ENCODE data around the gene PTH1R. TPM values are rescaled to one million over a fixed set of nuclear protein-coding genes. Genes with fewer than 3 reads are reported as not detected.

Gene PTH1R
- total RNA-seq, 1 donor from 2014 or later, result 15.4 TPM

DNA sequence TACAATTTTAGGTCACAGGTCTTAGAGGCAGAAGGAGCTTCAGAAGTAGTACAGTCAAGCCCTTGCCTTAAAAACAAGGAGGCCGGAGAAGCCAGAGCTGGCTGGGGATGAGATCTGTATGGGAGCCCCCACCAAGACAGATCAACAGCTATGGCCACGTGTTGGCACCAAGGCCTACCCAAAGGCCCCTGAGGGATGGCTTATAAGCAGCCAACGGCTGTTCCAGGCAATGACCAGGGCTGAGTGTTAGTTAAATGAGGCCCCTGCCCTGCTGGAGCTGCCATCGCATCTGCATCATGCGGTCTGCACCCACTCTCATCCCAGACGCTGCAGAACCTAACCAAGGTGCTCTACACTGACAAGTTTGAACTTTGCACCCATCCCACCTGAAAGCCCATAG, 55.7 kb downstream of the PTH1R start:
- no peak for DNase-seq (ENCODE audit: extremely low spot score, unreplicated experiment)
- H3K27me3 Mint-ChIP-seq (ENCODE audit: unreplicated experiment), result no peaks in the 10 kb centered on the region
- no peak overlapping the region for H3K4me3 Mint-ChIP-seq (ENCODE audit: unreplicated experiment)
- TF ChIP-seq, protein P1, sequence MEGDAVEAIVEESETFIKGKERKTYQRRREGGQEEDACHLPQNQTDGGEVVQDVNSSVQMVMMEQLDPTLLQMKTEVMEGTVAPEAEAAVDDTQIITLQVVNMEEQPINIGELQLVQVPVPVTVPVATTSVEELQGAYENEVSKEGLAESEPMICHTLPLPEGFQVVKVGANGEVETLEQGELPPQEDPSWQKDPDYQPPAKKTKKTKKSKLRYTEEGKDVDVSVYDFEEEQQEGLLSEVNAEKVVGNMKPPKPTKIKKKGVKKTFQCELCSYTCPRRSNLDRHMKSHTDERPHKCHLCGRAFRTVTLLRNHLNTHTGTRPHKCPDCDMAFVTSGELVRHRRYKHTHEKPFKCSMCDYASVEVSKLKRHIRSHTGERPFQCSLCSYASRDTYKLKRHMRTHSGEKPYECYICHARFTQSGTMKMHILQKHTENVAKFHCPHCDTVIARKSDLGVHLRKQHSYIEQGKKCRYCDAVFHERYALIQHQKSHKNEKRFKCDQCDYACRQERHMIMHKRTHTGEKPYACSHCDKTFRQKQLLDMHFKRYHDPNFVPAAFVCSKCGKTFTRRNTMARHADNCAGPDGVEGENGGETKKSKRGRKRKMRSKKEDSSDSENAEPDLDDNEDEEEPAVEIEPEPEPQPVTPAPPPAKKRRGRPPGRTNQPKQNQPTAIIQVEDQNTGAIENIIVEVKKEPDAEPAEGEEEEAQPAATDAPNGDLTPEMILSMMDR (IDR thresholded peaks at IDR 0.05), result no peak
- H3K9me3 Mint-ChIP-seq (ENCODE audit: unreplicated experiment), result no peaks in the 10 kb centered on the region
- peaks cover 82% of the 10 kb centered on the region for H3K4me1 Mint-ChIP-seq (ENCODE audit: unreplicated experiment)
- H3K27ac Mint-ChIP-seq (ENCODE audit: unreplicated experiment), result no peak overlapping the region
- peaks cover 13% of the 10 kb centered on the region for H3K36me3 Mint-ChIP-seq (ENCODE audit: unreplicated experiment)

DNA sequence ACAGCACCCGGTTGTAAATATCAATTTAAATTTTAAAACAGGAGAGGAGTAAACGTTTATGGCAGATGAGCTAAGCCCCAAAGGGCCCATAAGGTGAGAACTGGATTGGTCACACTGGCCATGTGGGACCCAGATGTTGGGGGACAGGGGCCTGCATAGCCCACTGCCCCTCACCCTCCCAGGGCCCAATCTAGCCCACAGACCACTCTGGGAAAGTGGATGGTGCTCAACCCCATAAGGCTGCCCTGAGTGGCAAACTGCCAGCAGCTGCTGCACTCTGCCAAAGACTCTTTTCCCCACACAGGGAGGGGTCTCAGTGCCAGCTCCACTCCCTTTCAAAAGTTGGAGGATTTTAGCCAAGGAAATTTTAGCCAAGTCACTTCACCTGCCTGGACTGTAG, 56.6 kb downstream of the PTH1R start:
- Mint-ChIP-seq H3K9me3 (ENCODE audit: unreplicated experiment) (no peaks in the 10 kb centered on the region), H3K27me3 (ENCODE audit: unreplicated experiment) (no peaks in the 10 kb centered on the region), H3K27ac (ENCODE audit: unreplicated experiment) (peak overlapping the region; percentile 88), H3K36me3 (ENCODE audit: unreplicated experiment) (peaks cover 12% of the 10 kb centered on the region), H3K4me3 (ENCODE audit: unreplicated experiment) (no peak overlapping the region), H3K4me1 (ENCODE audit: unreplicated experiment) (peaks cover 76% of the 10 kb centered on the region)
- TF ChIP-seq, protein P1 (IDR thresholded peaks at IDR 0.05), result no peak
- no peak for DNase-seq (ENCODE audit: extremely low spot score, unreplicated experiment)

DNA sequence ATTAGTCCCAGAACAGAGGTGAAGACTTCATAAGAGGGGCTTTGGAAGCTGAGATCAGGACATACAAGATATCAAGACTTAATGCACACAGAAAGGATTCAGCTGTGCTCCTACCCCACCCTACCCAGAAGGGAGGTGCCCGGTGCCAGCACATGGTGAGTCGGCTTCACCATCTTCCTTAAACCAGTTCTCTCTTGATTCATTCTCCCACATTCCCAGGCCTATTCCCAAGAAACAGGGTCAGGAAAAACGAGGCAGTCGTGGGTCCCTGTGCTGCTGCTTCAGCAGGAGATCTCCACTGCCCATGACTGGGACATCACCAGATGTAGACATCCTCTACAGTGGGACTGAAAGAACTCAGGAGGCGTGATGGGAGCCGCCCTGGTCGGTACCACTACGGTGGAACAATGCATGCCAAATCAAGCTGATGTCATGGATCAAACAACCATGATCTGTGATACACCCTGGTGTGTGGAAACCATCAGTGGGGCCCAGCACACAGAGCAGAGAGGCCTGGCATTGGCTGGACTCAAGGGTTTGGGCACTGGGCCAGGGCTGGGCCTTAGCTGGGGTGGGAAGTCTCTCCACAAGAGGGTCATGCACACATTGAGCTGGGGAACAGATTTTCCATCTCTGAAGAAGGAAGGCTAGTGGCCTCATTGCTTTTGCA, 57.1 kb downstream of the PTH1R start:
- DNase-seq (ENCODE audit: extremely low spot score, unreplicated experiment), result no peak
- Mint-ChIP-seq H3K4me1 (ENCODE audit: unreplicated experiment) (peaks cover 71% of the 10 kb centered on the region), H3K27ac (ENCODE audit: unreplicated experiment) (peak overlapping the region; percentile 88), H3K27me3 (ENCODE audit: unreplicated experiment) (no peaks in the 10 kb centered on the region), H3K36me3 (ENCODE audit: unreplicated experiment) (peaks cover 14% of the 10 kb centered on the region), H3K9me3 (ENCODE audit: unreplicated experiment) (no peaks in the 10 kb centered on the region), H3K4me3 (ENCODE audit: unreplicated experiment) (no peak overlapping the region)
- TF ChIP-seq, protein P1 (IDR thresholded peaks at IDR 0.05), result no peak

DNA sequence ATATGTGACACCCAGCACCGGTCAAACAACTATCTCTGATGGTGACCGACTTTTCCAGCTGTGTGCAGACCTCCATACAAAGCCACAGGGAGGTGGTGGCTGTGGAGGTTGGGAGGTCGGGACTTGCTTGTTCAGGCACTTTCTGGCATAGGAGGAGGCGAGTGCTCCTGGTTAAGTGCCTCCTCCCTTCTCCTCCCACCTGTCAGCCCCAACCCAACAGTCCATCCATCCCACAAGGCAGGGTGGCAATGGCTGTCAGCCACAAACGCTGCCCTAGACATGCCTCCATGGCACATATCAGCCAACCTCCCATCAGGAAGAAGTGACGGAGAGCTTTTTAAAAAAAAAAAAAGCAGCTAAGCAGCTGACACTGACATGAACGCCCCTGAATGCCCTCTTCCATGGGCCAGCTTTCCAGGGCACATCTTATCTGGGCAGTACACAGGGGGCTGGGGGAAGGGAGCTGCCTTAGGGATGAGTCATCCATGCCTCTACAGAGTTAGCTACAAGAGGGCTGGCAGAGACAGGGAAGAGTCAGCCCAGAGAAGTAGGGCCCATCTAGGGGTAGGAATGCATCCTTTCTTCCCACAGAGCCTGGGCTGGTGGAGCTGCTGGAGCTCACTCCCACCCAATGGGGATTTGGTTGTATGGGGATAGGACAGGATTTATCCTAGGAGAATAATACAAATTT, 57.8 kb downstream of the PTH1R start:
- peak; percentile 89 for DNase-seq (ENCODE audit: extremely low spot score, unreplicated experiment)
- H3K27ac Mint-ChIP-seq (ENCODE audit: unreplicated experiment), result peak overlapping the region; percentile 88
- no peaks in the 10 kb centered on the region for H3K27me3 Mint-ChIP-seq (ENCODE audit: unreplicated experiment)
- TF ChIP-seq, protein P1 (IDR thresholded peaks at IDR 0.05), result peak; percentile 83
- peaks cover 20% of the 10 kb centered on the region for H3K36me3 Mint-ChIP-seq (ENCODE audit: unreplicated experiment)
- H3K9me3 Mint-ChIP-seq (ENCODE audit: unreplicated experiment), result no peaks in the 10 kb centered on the region
- H3K4me1 Mint-ChIP-seq (ENCODE audit: unreplicated experiment), result peaks cover 66% of the 10 kb centered on the region
- peak overlapping the region; percentile 32 for H3K4me3 Mint-ChIP-seq (ENCODE audit: unreplicated experiment)

DNA sequence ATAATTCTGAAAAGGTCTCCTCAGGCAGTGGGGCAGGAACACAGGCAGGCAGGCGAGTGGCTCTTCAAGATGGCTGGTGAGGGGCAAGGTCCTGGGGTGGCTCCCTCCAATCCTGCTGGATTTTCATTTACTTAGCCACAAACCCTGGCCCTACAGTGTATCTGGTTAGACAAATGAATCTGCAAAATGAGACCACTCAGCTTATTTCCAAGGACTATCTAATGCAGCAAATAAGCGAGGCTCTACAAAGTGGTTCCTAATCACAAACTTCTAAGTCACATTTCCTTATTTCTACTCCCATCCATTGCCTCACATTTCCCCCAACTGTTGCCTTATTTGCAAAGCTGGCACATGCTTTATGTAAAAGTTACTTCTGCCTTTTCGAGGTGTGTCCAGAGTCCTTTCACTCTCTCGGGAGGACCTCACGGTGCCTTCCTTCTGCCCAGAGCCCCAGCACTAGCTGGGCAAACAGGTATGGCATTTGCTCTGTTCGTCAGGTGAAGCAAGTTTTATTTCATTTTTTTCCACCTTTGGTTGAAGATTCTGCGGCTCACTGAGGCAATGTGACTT, 58.6 kb downstream of the PTH1R start:
- H3K36me3 Mint-ChIP-seq (ENCODE audit: unreplicated experiment), result peaks cover 24% of the 10 kb centered on the region
- no peak overlapping the region for H3K4me3 Mint-ChIP-seq (ENCODE audit: unreplicated experiment)
- TF ChIP-seq, protein P1 (IDR thresholded peaks at IDR 0.05), result no peak
- peaks cover 62% of the 10 kb centered on the region for H3K4me1 Mint-ChIP-seq (ENCODE audit: unreplicated experiment)
- no peaks in the 10 kb centered on the region for H3K9me3 Mint-ChIP-seq (ENCODE audit: unreplicated experiment)
- DNase-seq (ENCODE audit: extremely low spot score, unreplicated experiment), result no peak
- H3K27me3 Mint-ChIP-seq (ENCODE audit: unreplicated experiment), result no peaks in the 10 kb centered on the region
- H3K27ac Mint-ChIP-seq (ENCODE audit: unreplicated experiment), result peak overlapping the region; percentile 88

All from osteocyte (in vitro differentiated cells).